Left lung (tissue), 10 donors: ENCODE data around the gene UBXN7. TPM values are rescaled to one million over a fixed set of nuclear protein-coding genes. Genes with fewer than 3 reads are reported as not detected.
"Not testable (repeated sequence)": the region's sequence is repeated elsewhere in the genome, so short reads cannot be mapped to it uniquely, and the experiment has no call there.

ENCODE experiments used
- ATAC-seq: fragments of 200-7000 bp; cut with Tn5 transposase; one replicate; pipeline ENCODE4 v1.9.1; 2020; ENCODE audit warnings: moderate library complexity
- DNase-seq, 4 donors: peaks; one replicate each; pipeline ENCODE4 v3.0.0-alpha.2; 2013 to 2020
- H3K27ac ChIP-seq, 2 donors: fragments of 200-600 bp; sonication (generic) in 1 of 2; one replicate each; pipeline versions ENCODE4 v1.5.0 to v1.8.0; 2020 to 2021
- H3K27me3 ChIP-seq, 2 donors: fragments of 200-600 bp; sonication (generic) in 1 of 2; one replicate each; pipeline versions ENCODE4 v1.5.0 to v1.8.0; 2020 to 2021
- H3K36me3 ChIP-seq, 2 donors: fragments of 200-600 bp; sonication (generic) in 1 of 2; one replicate each; pipeline versions ENCODE4 v1.5.0 to v1.8.0; 2020 to 2021
- H3K4me1 ChIP-seq, 2 donors: fragments of 200-600 bp; one replicate each; pipeline ENCODE4 v1.8.0; 2021
- H3K4me3 ChIP-seq, 2 donors: fragments of 200-600 bp; sonication (generic) in 1 of 2; one replicate each; pipeline versions ENCODE4 v1.5.0 to v1.8.0; 2020 to 2021; ENCODE audit warnings: mild to moderate bottlenecking in 1 of 2
- H3K9me3 ChIP-seq, 2 donors: fragments of 200-600 bp; sonication (generic) in 1 of 2; one replicate each; pipeline versions ENCODE4 v1.5.0 to v1.8.0; 2020 to 2021
- intact Hi-C, 2 donors: fragments of 100-400 bp; cut with DNase I; formaldehyde crosslinking; loops; one replicate each; pipeline versions ENCODE4 v1.11.2 to v1.14.2; 2022
- polyA plus RNA-seq, 6 donors: library from polyadenylated mRNA; unstranded; fragments of 120-200 nt; gene quantifications; one replicate each; pipeline ENCODE4 v1.2.1, GENCODE V29; 2013; ENCODE audit not compliant: insufficient read length in 6 of 6
- total RNA-seq, 2 donors: library from RNA; stranded (reverse); fragmentation: NEBNext Ultra II Directional; extraction: Animal tissue kit (Norgen Biotek cat#: 25700); gene quantifications; one replicate each; pipeline ENCODE4 v1.2.1, GENCODE V29; 2021
- TF ChIP-seq, protein P1 (sequence below), 2 donors: fragments of 200-600 bp; sonication (generic) in 1 of 2; IDR thresholded peaks; one replicate each; pipeline versions ENCODE4 v1.5.0 to v1.8.0; 2021; ENCODE audit warnings: antibody characterized with exemption in 2 of 2
- donor health status: DM: no; HTN: yes; CAD: no.
- donor health status: DM: no; HTN: no; CAD: no.

UBXN7 gene
- total and polyA plus RNA-seq, 8 donors, result 35.2 to 56.3 (median 40.2) TPM

DNA sequence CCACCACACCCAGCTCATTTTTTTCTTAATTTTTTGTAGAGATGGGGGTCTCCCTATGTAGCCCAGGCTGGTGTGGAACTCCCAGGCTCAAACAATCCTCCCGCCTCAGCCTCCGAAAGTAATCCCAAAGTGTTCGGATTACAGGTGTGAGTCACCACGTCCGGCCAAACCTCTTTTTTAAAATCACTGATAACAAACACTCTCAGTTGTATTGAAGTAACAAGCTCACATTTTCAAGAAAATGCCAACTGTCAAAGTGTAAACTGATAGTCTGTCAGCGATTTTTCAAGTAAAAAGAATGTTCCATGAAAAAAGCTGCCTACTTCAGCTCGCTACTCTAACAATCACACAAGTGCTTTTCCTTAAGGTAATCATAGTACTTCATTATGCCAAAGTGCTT, 33.4 kb downstream of the UBXN7 start:
- intact Hi-C loops, result no loop called here
- no peak overlapping the region for H3K4me3 ChIP-seq
- no peaks in the 10 kb centered on the region for H3K27me3 ChIP-seq
- TF ChIP-seq, protein P1, sequence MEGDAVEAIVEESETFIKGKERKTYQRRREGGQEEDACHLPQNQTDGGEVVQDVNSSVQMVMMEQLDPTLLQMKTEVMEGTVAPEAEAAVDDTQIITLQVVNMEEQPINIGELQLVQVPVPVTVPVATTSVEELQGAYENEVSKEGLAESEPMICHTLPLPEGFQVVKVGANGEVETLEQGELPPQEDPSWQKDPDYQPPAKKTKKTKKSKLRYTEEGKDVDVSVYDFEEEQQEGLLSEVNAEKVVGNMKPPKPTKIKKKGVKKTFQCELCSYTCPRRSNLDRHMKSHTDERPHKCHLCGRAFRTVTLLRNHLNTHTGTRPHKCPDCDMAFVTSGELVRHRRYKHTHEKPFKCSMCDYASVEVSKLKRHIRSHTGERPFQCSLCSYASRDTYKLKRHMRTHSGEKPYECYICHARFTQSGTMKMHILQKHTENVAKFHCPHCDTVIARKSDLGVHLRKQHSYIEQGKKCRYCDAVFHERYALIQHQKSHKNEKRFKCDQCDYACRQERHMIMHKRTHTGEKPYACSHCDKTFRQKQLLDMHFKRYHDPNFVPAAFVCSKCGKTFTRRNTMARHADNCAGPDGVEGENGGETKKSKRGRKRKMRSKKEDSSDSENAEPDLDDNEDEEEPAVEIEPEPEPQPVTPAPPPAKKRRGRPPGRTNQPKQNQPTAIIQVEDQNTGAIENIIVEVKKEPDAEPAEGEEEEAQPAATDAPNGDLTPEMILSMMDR (IDR thresholded peaks at IDR 0.05), result no peak
- DNase-seq, result no peak
- no peaks in the 10 kb centered on the region for H3K4me1 ChIP-seq
- H3K36me3 ChIP-seq, result peaks cover 0 to 55% of the 10 kb centered on the region in 2 donors
- no peak for ATAC-seq
- H3K9me3 ChIP-seq, result no peaks in the 10 kb centered on the region
- no peak overlapping the region for H3K27ac ChIP-seq

DNA sequence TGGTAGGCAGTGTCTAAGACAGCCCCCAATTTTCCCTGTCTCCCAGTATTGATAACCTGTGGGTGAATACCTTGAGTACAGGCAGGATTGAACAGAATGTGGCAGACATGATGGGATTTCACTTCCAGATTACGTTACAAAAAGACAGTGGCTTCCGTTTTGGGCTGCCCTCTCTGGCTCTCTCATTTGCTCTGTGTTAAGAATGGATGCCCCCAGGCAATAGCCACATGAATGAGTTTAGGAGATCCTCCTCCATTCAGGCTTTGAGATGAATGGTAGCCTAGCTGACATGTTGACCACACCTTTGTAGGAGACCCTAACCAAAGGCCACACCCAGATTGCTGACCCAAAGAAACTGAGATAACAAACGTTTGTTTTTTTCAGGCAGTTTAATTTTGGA, 34.3 kb downstream of the UBXN7 start:
- TF ChIP-seq, protein P1 (IDR thresholded peaks at IDR 0.05), result no peak
- DNase-seq (no peak), ATAC-seq (no peak)
- H3K27ac ChIP-seq, result no peak overlapping the region
- no peaks in the 10 kb centered on the region for H3K4me1 ChIP-seq
- H3K4me3 ChIP-seq, result no peak overlapping the region
- H3K9me3 ChIP-seq, result no peaks in the 10 kb centered on the region
- peaks cover 0 to 53% of the 10 kb centered on the region in 2 donors for H3K36me3 ChIP-seq
- intact Hi-C loops, result no loop called here
- no peaks in the 10 kb centered on the region for H3K27me3 ChIP-seq

DNA sequence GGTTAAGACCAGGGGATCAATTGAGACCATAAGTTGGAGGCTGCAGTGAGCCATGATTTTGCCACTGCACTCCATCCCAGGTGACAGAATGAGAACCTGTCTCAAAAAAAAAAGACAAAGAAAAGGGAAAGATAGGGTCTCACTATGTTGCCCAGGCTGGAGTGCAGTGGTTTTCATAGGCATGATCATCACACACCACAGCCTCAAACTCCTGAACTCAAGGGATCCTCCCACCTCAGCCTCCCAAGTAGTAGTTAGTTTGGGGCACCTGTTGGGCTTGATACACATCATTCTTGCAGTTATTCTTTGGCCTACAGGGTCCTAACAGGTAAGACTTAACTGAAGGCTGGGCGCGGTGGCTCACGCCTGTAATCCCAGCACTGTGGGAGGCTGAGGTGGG, 42.1 kb downstream of the UBXN7 start:
- TF ChIP-seq, protein P1 (IDR thresholded peaks at IDR 0.05), result no peak
- peaks cover 0 to 48% of the 10 kb centered on the region in 2 donors for H3K36me3 ChIP-seq
- no peak overlapping the region for H3K4me3 ChIP-seq
- no peaks in the 10 kb centered on the region for H3K27me3 ChIP-seq
- intact Hi-C loops, result no loop called here
- H3K9me3 ChIP-seq, result no peaks in the 10 kb centered on the region
- DNase-seq, result no peak
- no peaks in the 10 kb centered on the region for H3K4me1 ChIP-seq
- ATAC-seq, result no peak
- H3K27ac ChIP-seq, result no peak overlapping the region

DNA sequence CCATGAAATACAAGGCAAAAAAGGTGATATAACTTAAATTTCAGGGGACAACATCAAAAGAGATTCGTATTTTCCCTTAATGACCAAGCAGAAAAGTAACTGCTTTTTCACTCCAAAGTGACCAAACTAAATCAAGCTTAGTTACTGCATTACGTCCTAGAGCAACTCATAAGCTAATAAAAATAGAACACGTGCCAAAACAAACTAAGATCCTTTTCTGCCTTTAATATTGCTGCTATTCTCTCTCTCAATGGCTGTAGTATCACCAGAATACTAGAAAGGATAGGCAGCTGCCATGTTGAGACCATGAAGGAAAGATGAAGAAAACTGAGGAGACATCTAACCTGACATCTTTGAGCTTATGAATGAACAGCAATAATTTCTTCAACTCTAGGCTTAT, 43.3 kb downstream of the UBXN7 start:
- Histone ChIP-seq H3K4me1 (no peaks in the 10 kb centered on the region), H3K9me3 (no peaks in the 10 kb centered on the region), H3K4me3 (no peak overlapping the region), H3K27me3 (no peaks in the 10 kb centered on the region), H3K27ac (no peak overlapping the region), H3K36me3 (peaks cover 0 to 48% of the 10 kb centered on the region in 2 donors)
- ATAC-seq (no peak), DNase-seq (no peak)
- intact Hi-C loops, result no loop called here
- TF ChIP-seq, protein P1 (IDR thresholded peaks at IDR 0.05), result no peak

DNA sequence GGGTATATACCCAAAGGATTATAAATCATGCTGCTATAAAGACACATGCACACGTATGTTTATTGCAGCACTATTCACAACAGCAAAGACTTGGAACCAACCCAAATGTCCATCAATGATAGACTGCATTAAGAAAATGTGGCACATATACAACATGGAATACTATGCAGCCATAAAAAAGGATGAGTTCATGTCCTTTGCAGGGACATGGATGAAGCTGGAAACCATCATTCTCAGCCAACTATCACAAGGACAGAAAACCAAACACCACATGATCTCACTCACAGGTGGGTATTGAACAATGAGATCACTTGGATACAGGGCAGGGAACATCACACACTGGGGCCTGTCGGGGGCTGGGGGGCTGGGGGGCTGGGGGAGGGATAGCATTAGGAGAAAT, 44.3 kb downstream of the UBXN7 start:
- H3K27ac ChIP-seq, H3K27me3 ChIP-seq, H3K4me1 ChIP-seq, intact Hi-C loops, ATAC-seq, DNase-seq, H3K4me3 ChIP-seq, H3K9me3 ChIP-seq: not testable (repeated sequence)
- H3K36me3 ChIP-seq, result peaks cover 0 to 48% of the 10 kb centered on the region in 2 donors

DNA sequence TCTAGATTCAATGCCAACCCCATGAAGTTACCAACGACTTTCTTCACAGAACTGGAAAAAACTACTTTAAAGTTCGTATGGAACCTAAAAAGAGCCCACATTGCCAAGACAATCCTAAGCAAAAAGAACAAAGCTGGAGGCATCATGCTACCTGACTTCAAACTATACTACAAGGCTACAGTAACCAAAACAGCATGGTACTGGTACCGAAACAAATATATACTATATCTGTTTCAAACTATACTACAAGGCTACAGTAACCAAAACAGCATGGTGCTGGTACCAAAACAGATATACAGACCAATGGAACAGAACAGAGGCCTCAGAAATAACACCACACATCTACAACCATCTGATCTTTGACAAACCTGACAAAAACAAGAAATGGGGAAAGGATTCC, 45.4 kb downstream of the UBXN7 start:
- DNase-seq, H3K9me3 ChIP-seq, H3K27me3 ChIP-seq, H3K4me1 ChIP-seq, intact Hi-C loops, ATAC-seq, H3K4me3 ChIP-seq, H3K27ac ChIP-seq: not testable (repeated sequence)
- peaks cover 0 to 37% of the 10 kb centered on the region in 2 donors for H3K36me3 ChIP-seq

DNA sequence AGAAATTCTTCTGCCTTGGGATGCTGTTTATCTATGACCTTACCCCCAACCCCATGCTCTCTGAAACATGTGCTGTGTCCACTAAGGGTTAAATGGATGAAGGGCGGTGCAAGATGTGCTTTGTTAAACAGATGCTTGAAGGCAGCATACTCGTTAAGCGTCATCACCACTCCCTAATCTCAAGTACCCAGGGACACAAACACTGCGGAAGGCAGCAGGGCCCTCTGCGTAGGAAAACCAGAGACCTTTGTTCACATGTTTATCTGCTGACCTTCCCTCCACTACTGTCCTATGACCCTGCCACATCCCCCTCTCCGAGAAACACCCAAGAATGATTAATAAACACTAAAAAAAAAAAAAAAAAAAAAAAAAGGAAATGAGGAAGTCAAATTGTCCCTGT, 46.2 kb downstream of the UBXN7 start:
- H3K27me3 ChIP-seq, H3K4me1 ChIP-seq, H3K4me3 ChIP-seq, DNase-seq, H3K27ac ChIP-seq, ATAC-seq, H3K9me3 ChIP-seq, intact Hi-C loops: not testable (repeated sequence)
- H3K36me3 ChIP-seq, result peaks cover 0 to 33% of the 10 kb centered on the region in 2 donors

DNA sequence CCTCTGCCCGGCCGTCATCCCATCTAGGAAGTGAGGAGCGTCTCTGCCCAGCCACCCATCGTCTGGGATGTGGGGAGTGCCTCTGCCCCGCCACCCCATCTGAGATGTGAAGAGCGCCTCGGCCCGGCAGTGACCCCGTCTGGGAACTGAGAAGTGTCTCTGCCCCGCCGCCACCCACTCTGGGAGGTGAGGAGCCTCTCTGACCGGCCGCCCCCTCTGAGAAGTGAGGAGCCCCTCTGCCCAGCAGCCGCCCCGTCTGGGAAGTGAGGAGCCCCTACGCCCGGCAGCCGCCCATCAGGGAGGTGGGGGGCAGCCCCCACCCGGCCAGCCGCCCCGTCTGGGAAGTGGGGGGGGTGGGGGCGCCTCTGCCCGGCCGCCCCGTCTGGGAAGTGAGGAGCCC, 46.8 kb downstream of the UBXN7 start:
- H3K27me3 ChIP-seq, intact Hi-C loops, H3K27ac ChIP-seq, ATAC-seq, H3K4me1 ChIP-seq, H3K9me3 ChIP-seq, H3K4me3 ChIP-seq, DNase-seq: not testable (repeated sequence)
- peaks cover 0 to 33% of the 10 kb centered on the region in 2 donors for H3K36me3 ChIP-seq
